SU-DHL-6 (cell line): Measurements from ENCODE around the gene PARVA.

Source experiments
- EZH2phosphoT487 ChIP-seq: fragments of 200-600 bp; sonication (generic), shearing (Covaris generic); conservative IDR thresholded peaks from 2 replicates; pipeline ENCODE4 v1.6.1; 2018; ENCODE audit warnings: mild to moderate bottlenecking, antibody characterized with exemption, low read length, moderate library complexity, mixed read lengths
- TF ChIP-seq, protein P1 (sequence below): fragments of 200-600 bp; sonication (generic); IDR thresholded peaks from one replicate; pipeline ENCODE4 v1.5.1; 2017; ENCODE audit warnings: antibody characterized with exemption, mild to moderate bottlenecking, low read length, moderate library complexity; ENCODE audit not compliant: insufficient read depth, poor library complexity, severe bottlenecking

DNA sequence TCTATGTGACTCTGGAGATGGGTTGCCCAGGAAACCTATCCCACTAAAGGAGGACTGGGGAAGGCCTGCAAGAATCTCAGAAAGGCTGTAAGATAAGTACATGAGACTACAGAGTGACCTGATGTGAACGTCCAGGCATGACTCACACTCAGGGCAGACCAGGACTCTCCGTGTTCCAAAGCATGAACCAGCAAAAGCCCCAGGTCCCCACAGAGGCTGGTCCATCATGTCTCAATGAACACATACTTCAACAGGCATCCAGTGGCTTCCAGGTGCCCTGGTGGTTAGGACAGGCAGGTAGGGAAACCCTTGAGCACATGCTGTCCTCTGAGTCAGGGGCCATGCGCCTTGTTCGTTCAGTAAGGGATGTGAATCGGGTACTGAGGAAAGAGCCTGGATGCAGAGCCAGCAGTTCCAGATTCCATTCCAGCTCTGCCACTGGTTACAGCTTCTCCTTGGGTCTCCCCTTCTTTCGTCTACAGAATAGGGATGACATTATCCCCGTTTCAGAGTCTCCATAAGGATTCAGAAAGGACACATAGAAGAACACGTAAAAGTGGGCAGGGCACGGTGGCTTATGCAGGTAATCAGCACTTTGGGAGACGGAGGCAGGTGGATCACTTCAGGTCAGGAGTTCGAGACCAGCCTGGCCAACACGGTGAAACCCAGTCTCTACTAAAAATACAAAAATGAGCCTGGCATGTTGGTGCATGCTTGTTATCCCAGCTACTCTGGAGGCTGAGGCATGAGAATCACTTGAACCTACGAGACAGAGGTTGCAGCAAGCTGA lies 167.8 kb downstream of the PARVA start:
- TF ChIP-seq, protein P1, sequence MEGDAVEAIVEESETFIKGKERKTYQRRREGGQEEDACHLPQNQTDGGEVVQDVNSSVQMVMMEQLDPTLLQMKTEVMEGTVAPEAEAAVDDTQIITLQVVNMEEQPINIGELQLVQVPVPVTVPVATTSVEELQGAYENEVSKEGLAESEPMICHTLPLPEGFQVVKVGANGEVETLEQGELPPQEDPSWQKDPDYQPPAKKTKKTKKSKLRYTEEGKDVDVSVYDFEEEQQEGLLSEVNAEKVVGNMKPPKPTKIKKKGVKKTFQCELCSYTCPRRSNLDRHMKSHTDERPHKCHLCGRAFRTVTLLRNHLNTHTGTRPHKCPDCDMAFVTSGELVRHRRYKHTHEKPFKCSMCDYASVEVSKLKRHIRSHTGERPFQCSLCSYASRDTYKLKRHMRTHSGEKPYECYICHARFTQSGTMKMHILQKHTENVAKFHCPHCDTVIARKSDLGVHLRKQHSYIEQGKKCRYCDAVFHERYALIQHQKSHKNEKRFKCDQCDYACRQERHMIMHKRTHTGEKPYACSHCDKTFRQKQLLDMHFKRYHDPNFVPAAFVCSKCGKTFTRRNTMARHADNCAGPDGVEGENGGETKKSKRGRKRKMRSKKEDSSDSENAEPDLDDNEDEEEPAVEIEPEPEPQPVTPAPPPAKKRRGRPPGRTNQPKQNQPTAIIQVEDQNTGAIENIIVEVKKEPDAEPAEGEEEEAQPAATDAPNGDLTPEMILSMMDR, result no peak
- TF ChIP-seq EZH2phosphoT487, result no peak
